Activated CD4-positive, alpha-beta T cell treated with anti-CD3 and anti-CD28 coated beads, Interleukin-2, amount 50 U/mL, for 48 hours (primary cell): ENCODE measurements around the gene CCND1.
A peak's percentile ranks its signal among the peaks of the same experiment; 100 is the strongest.

Source experiments
- DNase-seq, 2 experiments: peaks; one replicate each; pipeline ENCODE4 v3.0.0-alpha.2; 2020

Gene CCND1

DNA sequence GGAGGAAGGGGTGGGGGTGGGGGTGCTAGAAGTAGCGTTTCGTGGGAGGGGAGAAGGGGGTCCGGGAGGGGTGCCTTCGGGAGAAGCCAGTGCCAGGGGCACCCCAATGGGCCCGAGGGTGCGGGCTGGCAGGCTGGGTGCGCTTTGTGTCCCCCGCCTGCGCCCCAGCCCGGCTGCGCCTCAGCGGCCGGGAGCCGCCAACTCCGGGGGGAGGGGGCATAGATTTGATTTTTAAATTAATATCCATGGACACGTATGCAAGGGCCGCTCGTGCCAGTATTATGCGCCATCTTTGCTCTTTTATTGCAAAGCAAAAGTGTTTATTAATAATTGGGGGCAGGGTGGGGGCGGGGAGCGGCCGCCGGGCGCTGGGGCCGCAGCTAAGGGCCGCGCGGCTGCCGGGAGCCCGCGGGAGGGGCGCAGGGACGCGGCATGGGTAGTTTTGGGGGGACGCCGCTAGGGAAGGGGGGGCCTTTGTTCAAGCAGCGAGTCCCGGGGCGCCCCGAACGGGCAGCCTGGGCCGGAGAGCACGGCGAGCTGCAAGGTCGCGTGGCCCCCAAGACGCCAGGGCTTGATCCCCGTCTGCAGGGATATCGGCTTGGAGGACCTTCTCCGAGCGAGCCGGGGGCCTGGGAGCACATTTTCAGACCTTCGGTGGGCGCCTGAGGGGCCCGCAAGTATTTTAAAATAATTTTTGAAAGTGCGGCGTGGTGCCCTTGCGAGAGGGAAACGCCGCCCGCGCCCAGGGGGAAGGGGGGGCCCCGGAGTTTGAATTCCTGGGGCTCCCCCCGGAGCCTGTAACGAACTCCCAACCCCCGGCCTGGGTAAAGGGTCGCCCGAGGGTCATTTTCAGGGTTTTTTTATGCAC, 959 bp downstream of the CCND1 start:
- no peak for DNase-seq

GRCh38 chr11:69642549-69642912, 1.6 kb downstream of the CCND1 start:
- peak; percentile 26 to 32 for DNase-seq

- peak; percentile 74 to 77 for DNase-seq
These were observed 2.1 kb downstream of the CCND1 start for GRCh38 chr11:69642913-69643632.

GRCh38 chr11:69643646-69644045, 2.7 kb downstream of the CCND1 start:
- no peak for DNase-seq

GRCh38 chr11:69644071-69644961, 3.4 kb downstream of the CCND1 start:
- no peak for DNase-seq

DNA sequence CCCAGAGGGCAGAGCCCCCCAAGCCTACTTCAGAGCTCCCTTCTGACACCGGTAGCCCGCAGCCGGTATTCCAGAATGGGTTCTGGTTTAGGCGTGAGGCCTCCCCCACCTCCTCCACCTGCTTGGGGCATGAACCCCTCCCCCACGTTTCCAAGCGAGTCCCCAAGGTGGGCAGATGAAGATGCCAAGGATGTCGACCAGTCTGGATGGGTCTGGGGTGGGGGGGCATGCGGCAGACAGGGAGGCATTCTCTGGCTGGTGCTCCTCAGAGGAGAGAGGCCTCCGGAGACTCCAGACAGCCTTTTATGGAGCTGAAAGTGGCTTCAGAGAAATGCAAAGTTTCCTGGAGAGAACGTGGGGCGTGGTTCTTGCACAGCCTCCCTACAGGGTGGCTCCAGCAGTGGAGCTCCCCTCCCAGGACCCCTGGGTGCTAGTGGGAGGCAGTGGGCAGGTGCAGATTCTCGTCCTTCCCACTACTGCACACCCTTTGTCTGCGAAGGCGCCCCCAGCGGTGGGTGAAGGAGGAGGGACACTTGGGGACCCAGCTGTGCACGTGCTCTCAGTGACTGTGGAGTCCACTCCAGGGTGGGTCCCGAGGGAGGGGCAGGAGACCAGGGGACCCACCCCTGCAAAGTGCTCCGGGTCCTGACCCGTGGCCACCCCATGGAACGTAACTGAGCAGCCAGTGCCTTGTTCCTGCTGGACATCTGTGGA, 4.2 kb downstream of the CCND1 start:
- no peak for DNase-seq

GRCh38 chr11:69645801-69646492, 5.0 kb downstream of the CCND1 start:
- DNase-seq = no peak

DNA sequence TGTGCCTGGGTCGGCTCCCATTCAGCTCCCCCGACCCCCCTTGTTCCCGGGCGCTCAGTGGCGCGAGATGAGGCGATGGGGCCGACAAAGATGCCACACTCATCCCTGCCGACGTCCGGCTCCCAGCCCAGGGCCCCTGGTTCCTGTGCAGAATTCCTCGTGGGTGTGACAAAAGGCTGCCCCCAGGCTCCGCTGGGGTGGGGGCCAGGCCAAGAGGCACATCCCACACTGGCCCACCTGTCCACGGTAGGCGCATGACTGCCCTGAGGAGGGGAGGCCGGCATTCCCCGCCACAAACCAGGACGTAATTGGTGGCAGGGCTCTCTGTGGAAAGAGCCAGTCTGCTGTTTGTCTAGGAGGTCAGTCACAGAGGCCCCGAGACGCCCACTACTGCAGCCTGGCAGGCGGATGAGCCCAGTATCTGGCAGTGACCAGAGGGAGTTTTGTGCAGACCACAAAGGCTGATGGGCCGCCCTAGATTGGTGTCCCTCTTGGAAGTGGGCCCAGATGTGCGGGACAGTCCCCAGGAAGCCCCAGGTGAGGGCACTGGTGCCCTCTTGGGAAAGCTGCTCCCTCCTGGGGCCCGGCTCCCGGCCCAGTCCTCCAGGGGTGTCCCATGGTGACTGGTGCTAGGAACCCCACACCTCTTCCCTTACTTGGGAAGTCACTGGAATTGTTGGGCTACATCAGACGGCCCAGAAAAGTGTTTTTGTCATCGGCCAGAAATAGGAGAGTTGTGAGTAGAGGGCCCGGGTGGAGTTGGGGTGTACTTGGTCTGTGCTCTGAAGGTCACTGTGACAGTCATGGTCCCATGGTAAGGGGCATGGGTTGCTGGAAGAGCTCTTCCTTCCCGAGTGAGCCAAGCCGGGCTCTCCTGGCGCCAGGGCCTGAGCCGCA, 5.8 kb downstream of the CCND1 start:
- DNase-seq = no peak

DNA sequence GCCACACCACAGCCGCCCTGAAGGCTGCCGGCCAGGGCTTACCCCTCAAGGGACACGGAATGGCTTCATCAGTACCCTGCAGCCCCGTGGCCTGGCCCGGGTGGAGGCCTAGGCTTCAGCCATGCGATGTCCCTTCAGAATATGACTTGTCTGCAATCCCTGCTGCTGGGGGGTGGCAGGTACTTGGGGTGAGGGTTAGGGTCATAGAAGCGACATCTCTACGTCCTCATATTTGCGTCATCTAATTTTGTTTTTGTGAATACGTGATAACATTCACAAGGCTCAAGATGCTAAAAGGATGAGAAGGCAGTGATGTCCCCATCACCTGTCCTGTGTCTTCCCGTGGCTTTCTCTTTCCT, 6.4 kb downstream of the CCND1 start:
- no peak for DNase-seq

DNA sequence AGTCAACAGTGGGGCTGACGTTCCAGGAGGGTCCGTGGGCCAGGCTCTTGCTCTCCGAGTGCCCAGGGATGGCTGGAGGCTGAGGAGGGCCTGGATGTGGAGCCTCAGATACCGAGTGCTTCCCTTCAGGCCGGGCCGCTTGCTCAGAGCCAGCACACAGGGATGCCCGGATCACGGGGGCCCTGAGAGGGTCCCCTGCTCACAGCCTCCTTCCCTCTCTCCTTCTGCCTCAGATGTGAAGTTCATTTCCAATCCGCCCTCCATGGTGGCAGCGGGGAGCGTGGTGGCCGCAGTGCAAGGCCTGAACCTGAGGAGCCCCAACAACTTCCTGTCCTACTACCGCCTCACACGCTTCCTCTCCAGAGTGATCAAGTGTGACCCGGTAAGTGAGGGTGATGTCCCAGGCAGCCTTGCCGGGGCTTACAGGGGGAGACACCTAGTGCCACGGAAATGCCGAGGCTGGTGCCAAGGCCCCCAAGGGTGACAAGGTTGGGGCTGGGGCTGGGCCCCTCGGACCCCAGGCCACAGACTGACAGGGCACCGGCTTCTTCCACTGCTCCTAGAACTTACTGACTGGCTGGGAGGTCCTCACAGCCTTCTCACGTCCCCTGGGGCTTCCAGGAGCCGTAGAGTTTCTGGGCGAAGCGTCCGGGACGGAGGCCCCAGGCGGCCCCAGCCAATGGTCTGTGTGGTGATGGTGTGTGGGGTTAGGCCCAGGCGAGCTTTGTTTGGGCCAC, 7.0 kb downstream of the CCND1 start:
- no peak for DNase-seq

- no peak for DNase-seq
These were observed 8.0 kb downstream of the CCND1 start for GRCh38 chr11:69648679-69649575.

GRCh38 chr11:69649576-69649900, 8.6 kb downstream of the CCND1 start:
- DNase-seq = no peak

- DNase-seq = no peak
These were observed 9.3 kb downstream of the CCND1 start for GRCh38 chr11:69650081-69650831.

GRCh38 chr11:69650832-69651344, 9.9 kb downstream of the CCND1 start:
- DNase-seq = no peak

DNA sequence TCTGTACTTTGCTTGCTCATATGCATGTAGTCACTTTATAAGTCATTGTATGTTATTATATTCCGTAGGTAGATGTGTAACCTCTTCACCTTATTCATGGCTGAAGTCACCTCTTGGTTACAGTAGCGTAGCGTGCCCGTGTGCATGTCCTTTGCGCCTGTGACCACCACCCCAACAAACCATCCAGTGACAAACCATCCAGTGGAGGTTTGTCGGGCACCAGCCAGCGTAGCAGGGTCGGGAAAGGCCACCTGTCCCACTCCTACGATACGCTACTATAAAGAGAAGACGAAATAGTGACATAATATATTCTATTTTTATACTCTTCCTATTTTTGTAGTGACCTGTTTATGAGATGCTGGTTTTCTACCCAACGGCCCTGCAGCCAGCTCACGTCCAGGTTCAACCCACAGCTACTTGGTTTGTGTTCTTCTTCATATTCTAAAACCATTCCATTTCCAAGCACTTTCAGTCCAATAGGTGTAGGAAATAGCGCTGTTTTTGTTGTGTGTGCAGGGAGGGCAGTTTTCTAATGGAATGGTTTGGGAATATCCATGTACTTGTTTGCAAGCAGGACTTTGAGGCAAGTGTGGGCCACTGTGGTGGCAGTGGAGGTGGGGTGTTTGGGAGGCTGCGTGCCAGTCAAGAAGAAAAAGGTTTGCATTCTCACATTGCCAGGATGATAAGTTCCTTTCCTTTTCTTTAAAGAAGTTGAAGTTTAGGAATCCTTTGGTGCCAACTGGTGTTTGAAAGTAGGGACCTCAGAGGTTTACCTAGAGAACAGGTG, 11.1 kb downstream of the CCND1 start:
- DNase-seq = no peak

- no peak for DNase-seq
These were observed 12.0 kb downstream of the CCND1 start for GRCh38 chr11:69652999-69653398.

DNA sequence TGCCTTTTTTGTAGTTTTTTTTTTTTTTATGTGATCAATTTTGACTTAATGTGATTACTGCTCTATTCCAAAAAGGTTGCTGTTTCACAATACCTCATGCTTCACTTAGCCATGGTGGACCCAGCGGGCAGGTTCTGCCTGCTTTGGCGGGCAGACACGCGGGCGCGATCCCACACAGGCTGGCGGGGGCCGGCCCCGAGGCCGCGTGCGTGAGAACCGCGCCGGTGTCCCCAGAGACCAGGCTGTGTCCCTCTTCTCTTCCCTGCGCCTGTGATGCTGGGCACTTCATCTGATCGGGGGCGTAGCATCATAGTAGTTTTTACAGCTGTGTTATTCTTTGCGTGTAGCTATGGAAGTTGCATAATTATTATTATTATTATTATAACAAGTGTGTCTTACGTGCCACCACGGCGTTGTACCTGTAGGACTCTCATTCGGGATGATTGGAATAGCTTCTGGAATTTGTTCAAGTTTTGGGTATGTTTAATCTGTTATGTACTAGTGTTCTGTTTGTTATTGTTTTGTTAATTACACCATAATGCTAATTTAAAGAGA, 12.5 kb downstream of the CCND1 start:
- DNase-seq = no peak
